A673 (cell line): ENCODE data around the gene TTC28. TPM values are rescaled to one million over a fixed set of nuclear protein-coding genes. Genes with fewer than 3 reads are reported as not detected.
A peak's percentile ranks its signal among the peaks of the same experiment; 100 is the strongest.
"Not testable (repeated sequence)": the region's sequence is repeated elsewhere in the genome, so short reads cannot be mapped to it uniquely, and the experiment has no call there.

Experiments used
- BruUV-seq: library from RNA; stranded (reverse); fragments of 400-500 nt; replicated peaks from 2 replicates; lab custom pipeline; 2021; lab: Mats Ljungman, UMichigan
- CTCF ChIA-PET: fragments of 300-600 bp; sonication (Branson Sonifier 250); formaldehyde crosslinking; loops from one replicate; lab custom pipeline; 2022; ENCODE audit warnings: antibody characterized with exemption; lab: Charles Lee
- POLR2A ChIA-PET: fragments of 300-600 bp; sonication (Branson Sonifier 250); formaldehyde crosslinking; loops from one replicate; lab custom pipeline; 2022; ENCODE audit warnings: antibody characterized with exemption; ENCODE audit not compliant: low non-redundant PET; lab: Charles Lee
- DNase-seq: peaks from one replicate; pipeline ENCODE4 v3.0.0-alpha.2; 2015; ENCODE audit warnings: low spot score
- H3K27ac ChIP-seq: fragments of 200-600 bp; sonication (generic); 2 replicates; pipeline ENCODE4 v1.5.1; 2016; ENCODE audit warnings: mixed run types, low read depth, mild to moderate bottlenecking, mixed read lengths, antibody characterized with exemption, low read length; ENCODE audit not compliant: poor library complexity, severe bottlenecking
- H3K27me3 ChIP-seq: fragments of 200-600 bp; sonication (generic); replicated peaks from 2 replicates; pipeline ENCODE4 v1.6.1; 2017; ENCODE audit warnings: mixed run types, low read depth, mild to moderate bottlenecking, mixed read lengths, antibody characterized with exemption, low read length; ENCODE audit not compliant: insufficient read depth, poor library complexity
- H3K36me3 ChIP-seq: fragments of 200-600 bp; sonication (generic); 2 replicates; pipeline ENCODE4 v1.6.1; 2016; ENCODE audit warnings: mixed run types, mild to moderate bottlenecking, mixed read lengths, antibody characterized with exemption, low read length; ENCODE audit not compliant: insufficient read depth, poor library complexity, severe bottlenecking
- H3K4me1 ChIP-seq: fragments of 200-600 bp; sonication (generic); 2 replicates; pipeline ENCODE4 v1.6.1; 2017; ENCODE audit warnings: mixed run types, mild to moderate bottlenecking, mixed read lengths, antibody characterized with exemption, low read length; ENCODE audit not compliant: insufficient read depth, poor library complexity, severe bottlenecking
- H3K4me3 ChIP-seq: fragments of 200-600 bp; sonication (generic); 2 replicates; pipeline ENCODE4 v1.5.1; 2016; ENCODE audit warnings: low read depth, mixed run types, mild to moderate bottlenecking, mixed read lengths, low read length; ENCODE audit not compliant: poor library complexity, severe bottlenecking
- H3K9me3 ChIP-seq: fragments of 200-600 bp; sonication (generic); 2 replicates; pipeline ENCODE4 v1.6.1; 2016; ENCODE audit warnings: mixed run types, low read depth, mild to moderate bottlenecking, mixed read lengths, antibody characterized with exemption, low read length; ENCODE audit not compliant: poor library complexity, severe bottlenecking
- CTCF ChIP-seq: fragments of 300-800, 200-600 bp; sonication (generic); conservative IDR thresholded peaks from 2 replicates; pipeline ENCODE4 v1.5.1; 2017; ENCODE audit warnings: low read depth, mild to moderate bottlenecking, antibody characterized with exemption, low read length, moderate library complexity, mixed read lengths
- EZH2 ChIP-seq: fragments of 200-600 bp; sonication (generic); IDR thresholded peaks from 2 replicates; pipeline ENCODE4 v1.6.1; 2017; ENCODE audit warnings: borderline replicate concordance, low read depth, mild to moderate bottlenecking, mixed read lengths, antibody characterized with exemption, low read length; ENCODE audit not compliant: poor library complexity, severe bottlenecking
- intact Hi-C: fragments of 100-400 bp; cut with micrococcal nuclease; formaldehyde crosslinking; loops from one replicate; pipeline ENCODE4 v1.10.0; 2022; ENCODE audit not compliant: unreplicated experiment
- total RNA-seq: library from RNA; stranded (reverse); gene quantifications from 2 replicates; pipeline ENCODE4 v1.2.3, GENCODE V29; 2021

TTC28 gene
- total RNA-seq, 1 experiment from 2014 or later = 48.7 TPM

- Histone ChIP-seq H3K4me1 (peaks cover 4% of the 10 kb centered on the region), H3K27ac (no peak overlapping the region), H3K4me3 (no peak overlapping the region), H3K9me3 (no peaks in the 10 kb centered on the region), H3K36me3 (no peaks in the 10 kb centered on the region), H3K27me3 (no peaks in the 10 kb centered on the region)
- no TSS peak for BruUV-seq
- DNase-seq = no peak
- CTCF ChIA-PET = no interaction called here
- TF ChIP-seq CTCF = no peak
- no peak for TF ChIP-seq EZH2
- POLR2A ChIA-PET = no interaction called here
- intact Hi-C loops = no loop called here
These were observed 506.6 kb downstream of the TTC28 start for GRCh38 chr22:28172892-28173670.

- no peaks in the 10 kb centered on the region for H3K27me3 ChIP-seq
- H3K36me3 ChIP-seq = no peaks in the 10 kb centered on the region
- no peak for DNase-seq
- H3K4me3 ChIP-seq = no peak overlapping the region
- TF ChIP-seq EZH2 (no peak), CTCF (no peak)
- H3K4me1 ChIP-seq = peaks cover 4% of the 10 kb centered on the region
- H3K27ac ChIP-seq = no peak overlapping the region
- CTCF ChIA-PET = no interaction called here
- no TSS peak for BruUV-seq
- no peaks in the 10 kb centered on the region for H3K9me3 ChIP-seq
- intact Hi-C loops = no loop called here
- POLR2A ChIA-PET = no interaction called here
These were observed 507.9 kb downstream of the TTC28 start for GRCh38 chr22:28171712-28172111.

- no peaks in the 10 kb centered on the region for H3K9me3 ChIP-seq
- BruUV-seq = no TSS peak
- H3K4me1 ChIP-seq = peaks cover 4% of the 10 kb centered on the region
- intact Hi-C loops = no loop called here
- ChIA-PET POLR2A (no interaction called here), CTCF (no interaction called here)
- no peaks in the 10 kb centered on the region for H3K27me3 ChIP-seq
- no peak for TF ChIP-seq CTCF
- no peak overlapping the region for H3K27ac ChIP-seq
- H3K4me3 ChIP-seq = no peak overlapping the region
- peak; percentile 25 for DNase-seq
- H3K36me3 ChIP-seq = no peaks in the 10 kb centered on the region
These were observed 508.5 kb downstream of the TTC28 start for GRCh38 chr22:28171115-28171514.

- H3K27ac ChIP-seq, BruUV-seq, CTCF ChIA-PET, intact Hi-C loops, H3K27me3 ChIP-seq, H3K9me3 ChIP-seq, H3K36me3 ChIP-seq, POLR2A ChIA-PET, H3K4me3 ChIP-seq, DNase-seq, H3K4me1 ChIP-seq: not testable (repeated sequence)
These were observed 510.3 kb downstream of the TTC28 start for GRCh38 chr22:28169314-28169713.
